Osteoblast (primary cell): Measurements from ENCODE around the gene CD200R1L. TPM values are rescaled to one million over a fixed set of nuclear protein-coding genes. Genes with fewer than 3 reads are reported as not detected.

Experiments
- DNase-seq: peaks from one replicate; pipeline ENCODE4 v3.0.0; 2011; ENCODE audit warnings: low spot score, mixed read lengths; ENCODE audit not compliant: insufficient read length; ENCODE audit errors: missing footprints
- H2AFZ ChIP-seq: 2 replicates; pipeline ENCODE4 v1.6.0; 2011; ENCODE audit warnings: mild to moderate bottlenecking, low read length
- H3K27ac ChIP-seq: 2 replicates; pipeline ENCODE4 v1.5.1; 2011; ENCODE audit warnings: mild to moderate bottlenecking, low read depth, low read length, moderate library complexity
- H3K27me3 ChIP-seq: 2 replicates; pipeline ENCODE4 v1.6.0; 2012; ENCODE audit warnings: mild to moderate bottlenecking, control low read depth, inconsistent platforms, low read length, moderate library complexity; ENCODE audit not compliant: insufficient read depth
- H3K36me3 ChIP-seq: 2 replicates; pipeline ENCODE4 v1.5.1; 2011; ENCODE audit warnings: mild to moderate bottlenecking, low read length, control low read depth, moderate library complexity; ENCODE audit not compliant: insufficient read depth
- H3K4me1 ChIP-seq: 2 replicates; pipeline ENCODE4 v1.5.1; 2011; ENCODE audit warnings: mild to moderate bottlenecking, low read length, control low read depth, moderate library complexity; ENCODE audit not compliant: insufficient read depth
- H3K4me2 ChIP-seq: 2 replicates; pipeline ENCODE4 v1.6.0; 2011; ENCODE audit warnings: mild to moderate bottlenecking, low read length; ENCODE audit not compliant: insufficient read depth
- H3K4me3 ChIP-seq: fragments of 200-600 bp; sonication (generic); 3 replicates; pipeline ENCODE4 v1.5.1; 2012; ENCODE audit warnings: mild to moderate bottlenecking, low read length, inconsistent platforms; ENCODE audit not compliant: insufficient read depth
- H3K79me2 ChIP-seq: 2 replicates; pipeline ENCODE4 v1.6.0; 2012; ENCODE audit warnings: mild to moderate bottlenecking, low read length, control low read depth, inconsistent platforms; ENCODE audit not compliant: insufficient read depth
- H3K9me3 ChIP-seq: 2 replicates; pipeline ENCODE4 v1.5.1; 2011; ENCODE audit warnings: low read depth, low read length, control low read depth
- H4K20me1 ChIP-seq: 2 replicates; pipeline ENCODE4 v1.6.0; 2012; ENCODE audit warnings: mild to moderate bottlenecking, low read length, control low read depth; ENCODE audit not compliant: insufficient read depth
- total RNA-seq: library from RNA; depleted of rRNA; stranded (reverse); fragments of >200 nt; gene quantifications from 2 replicates; pipeline ENCODE4 v1.2.3, GENCODE V29; 2012
- TF ChIP-seq, protein P1 (sequence below): IDR thresholded peaks from 2 replicates; pipeline ENCODE4 v1.5.1; 2011; ENCODE audit warnings: mild to moderate bottlenecking, low read depth, low read length, moderate library complexity; ENCODE audit errors: extremely low read depth

The CD200R1L gene, protein sequence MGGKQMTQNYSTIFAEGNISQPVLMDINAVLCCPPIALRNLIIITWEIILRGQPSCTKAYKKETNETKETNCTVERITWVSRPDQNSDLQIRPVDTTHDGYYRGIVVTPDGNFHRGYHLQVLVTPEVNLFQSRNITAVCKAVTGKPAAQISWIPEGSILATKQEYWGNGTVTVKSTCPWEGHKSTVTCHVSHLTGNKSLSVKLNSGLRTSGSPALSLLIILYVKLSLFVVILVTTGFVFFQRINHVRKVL
- total RNA-seq = not detected in 2 replicates

DNA sequence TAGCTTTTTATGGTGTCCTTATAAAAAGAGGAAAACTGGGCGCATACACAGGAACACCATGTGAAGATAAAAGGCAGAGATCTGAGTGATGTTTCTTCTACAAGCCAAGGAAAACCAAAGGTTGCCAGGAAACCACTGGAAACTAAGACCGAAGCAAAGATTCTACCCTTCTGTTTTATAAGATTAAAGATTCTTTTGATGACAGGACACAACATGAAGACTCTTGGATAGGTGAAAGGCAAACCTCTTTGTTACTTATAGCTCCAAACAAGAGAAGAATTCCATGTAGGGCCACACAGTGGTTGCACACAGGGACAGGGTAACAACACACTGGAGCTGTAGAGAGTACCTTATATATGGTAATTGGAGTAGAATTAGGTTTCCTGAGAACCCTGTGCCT is at the start of gene CD200R1L:
TSS of gene CD200R1L (minus strand) at position 101 of the 400 bp plus-strand sequence. CDS start 17,497 bp downstream, outside the sequence.
- Histone ChIP-seq H3K79me2 (no peaks in the 10 kb centered on the region), H3K27ac (no peak within 1 kb of the TSS), H3K4me3 (no peak within 1 kb of the TSS), H3K36me3 (no peaks in the 10 kb centered on the region), H3K4me1 (no peaks in the 10 kb centered on the region), H3K9me3 (no peaks in the 10 kb centered on the region), H2AFZ (no peak within 1 kb of the TSS), H3K27me3 (no peaks in the 10 kb centered on the region), H3K4me2 (no peak within 1 kb of the TSS), H4K20me1 (no peaks in the 10 kb centered on the region)
- DNase-seq = no peak
- TF ChIP-seq, protein P1, sequence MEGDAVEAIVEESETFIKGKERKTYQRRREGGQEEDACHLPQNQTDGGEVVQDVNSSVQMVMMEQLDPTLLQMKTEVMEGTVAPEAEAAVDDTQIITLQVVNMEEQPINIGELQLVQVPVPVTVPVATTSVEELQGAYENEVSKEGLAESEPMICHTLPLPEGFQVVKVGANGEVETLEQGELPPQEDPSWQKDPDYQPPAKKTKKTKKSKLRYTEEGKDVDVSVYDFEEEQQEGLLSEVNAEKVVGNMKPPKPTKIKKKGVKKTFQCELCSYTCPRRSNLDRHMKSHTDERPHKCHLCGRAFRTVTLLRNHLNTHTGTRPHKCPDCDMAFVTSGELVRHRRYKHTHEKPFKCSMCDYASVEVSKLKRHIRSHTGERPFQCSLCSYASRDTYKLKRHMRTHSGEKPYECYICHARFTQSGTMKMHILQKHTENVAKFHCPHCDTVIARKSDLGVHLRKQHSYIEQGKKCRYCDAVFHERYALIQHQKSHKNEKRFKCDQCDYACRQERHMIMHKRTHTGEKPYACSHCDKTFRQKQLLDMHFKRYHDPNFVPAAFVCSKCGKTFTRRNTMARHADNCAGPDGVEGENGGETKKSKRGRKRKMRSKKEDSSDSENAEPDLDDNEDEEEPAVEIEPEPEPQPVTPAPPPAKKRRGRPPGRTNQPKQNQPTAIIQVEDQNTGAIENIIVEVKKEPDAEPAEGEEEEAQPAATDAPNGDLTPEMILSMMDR = no peak

DNA sequence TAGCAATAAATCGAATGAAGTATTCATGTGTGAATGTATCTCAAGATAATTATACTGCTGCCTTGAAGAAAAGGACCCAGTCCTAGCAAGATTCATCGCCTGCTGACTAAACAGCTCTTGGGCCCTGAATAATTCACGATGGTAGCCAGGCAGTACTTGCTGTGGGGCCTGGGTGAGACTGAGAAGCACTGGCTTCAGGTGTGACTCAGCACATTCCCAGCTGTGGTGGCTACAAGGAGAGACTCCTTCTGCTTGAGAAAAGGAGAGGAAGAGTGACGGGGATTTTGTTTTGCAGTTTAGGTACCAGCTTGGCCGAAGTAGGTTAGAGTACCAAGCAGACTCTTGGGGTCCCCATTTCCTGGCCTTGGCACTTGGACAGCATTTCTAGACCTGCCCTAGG is 47.6 kb upstream of the CD200R1L start:
- Histone ChIP-seq H3K27ac (no peak overlapping the region), H3K4me3 (no peak overlapping the region), H3K36me3 (no peaks in the 10 kb centered on the region), H2AFZ (no peak overlapping the region), H3K4me2 (no peak overlapping the region), H4K20me1 (no peaks in the 10 kb centered on the region), H3K79me2 (no peaks in the 10 kb centered on the region), H3K27me3 (peaks cover 9% of the 10 kb centered on the region), H3K4me1 (no peaks in the 10 kb centered on the region), H3K9me3 (no peaks in the 10 kb centered on the region)
- no peak for DNase-seq
- TF ChIP-seq, protein P1 = no peak

DNA sequence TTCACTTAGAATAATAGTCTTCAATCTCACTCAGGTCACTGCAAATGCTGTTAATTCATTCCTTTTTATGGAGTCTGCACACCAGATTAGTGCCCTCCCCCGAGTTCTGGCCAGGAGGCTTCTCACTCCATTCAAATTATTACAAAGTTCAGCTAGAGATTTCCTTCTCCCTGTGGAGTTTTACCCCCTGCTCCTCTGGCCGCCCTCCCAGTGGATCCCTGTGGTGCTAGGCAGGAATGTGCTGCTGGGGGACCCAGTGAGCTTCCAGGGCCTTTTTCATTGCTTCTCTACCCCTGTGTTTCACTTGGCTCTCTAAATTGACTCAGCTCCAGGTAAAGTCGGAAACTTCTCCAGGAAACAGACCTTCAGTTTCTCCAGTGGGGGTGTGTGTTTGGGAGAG is 42.7 kb upstream of the CD200R1L start:
- H3K27ac ChIP-seq = no peak overlapping the region

More for the DNA sequence above, 42.7 kb upstream of the CD200R1L start:
- Histone ChIP-seq H3K27me3 (peaks cover 9% of the 10 kb centered on the region), H4K20me1 (no peaks in the 10 kb centered on the region), H2AFZ (peak overlapping the region; percentile 34), H3K4me1 (peaks cover 3% of the 10 kb centered on the region), H3K36me3 (no peaks in the 10 kb centered on the region), H3K9me3 (no peaks in the 10 kb centered on the region), H3K4me3 (no peak overlapping the region), H3K4me2 (no peak overlapping the region), H3K79me2 (no peaks in the 10 kb centered on the region)
- DNase-seq = no peak
- TF ChIP-seq, protein P1 = no peak
